Endothelial cell of umbilical vein (primary cell): ENCODE data around the gene MAP2K4. TPM values are rescaled to one million over a fixed set of nuclear protein-coding genes. Genes with fewer than 3 reads are reported as not detected.

Experiments used
- BruUV-seq: library from RNA; stranded (reverse); fragments of 400-500 nt; replicated peaks from 2 replicates; lab custom pipeline; 2021; lab: Mats Ljungman, UMichigan
- CTCF ChIA-PET: fragments of 300-600, 350-600 bp; sonication (Branson Sonifier 250); formaldehyde crosslinking; loops from one replicate; lab custom pipeline; 2021; ENCODE audit warnings: antibody characterized with exemption, inconsistent platforms; lab: Charles Lee
- POLR2A ChIA-PET: fragments of 300-600, 350-600 bp; sonication (Branson Sonifier 250); formaldehyde crosslinking; loops from one replicate; lab custom pipeline; 2021; ENCODE audit warnings: antibody characterized with exemption, inconsistent platforms; lab: Charles Lee
- DNase-seq: peaks from one replicate; pipeline ENCODE4 v3.0.0-alpha.2; 2011; ENCODE audit warnings: low read depth, low spot score
- FAIRE-seq: peaks from 2 replicates; lab custom pipeline; 2011; peaks lifted over from hg19 to GRCh38; lab: Jason Lieb, UNC
- H2AFZ ChIP-seq: 2 replicates; pipeline ENCODE4 v1.6.0; 2012; ENCODE audit warnings: low read depth, low read length, control low read depth, inconsistent platforms
- H3K27ac ChIP-seq: 2 replicates; pipeline ENCODE4 v1.5.1; 2011; ENCODE audit warnings: low read depth, mild to moderate bottlenecking, control low read depth, low read length, moderate library complexity; ENCODE audit not compliant: insufficient read depth
- H3K27me3 ChIP-seq, 2 experiments: 2 replicates each; pipeline versions ENCODE4 v1.6.0 to v1.6.1; 2011; ENCODE audit warnings: low read length in 2 of 2, mixed read lengths in 1 of 2; ENCODE audit not compliant: control insufficient read depth in 2 of 2, insufficient read depth in 2 of 2
- H3K36me3 ChIP-seq, 2 experiments: 2 replicates in 1 of 2; 3 replicates in 1 of 2; pipeline ENCODE4 v1.5.1; 2011; ENCODE audit warnings: low read length in 2 of 2, mild to moderate bottlenecking in 1 of 2, moderate library complexity in 1 of 2; ENCODE audit not compliant: control insufficient read depth in 2 of 2, insufficient read depth in 2 of 2; ENCODE audit errors: extremely low read depth in 1 of 2
- H3K4me1 ChIP-seq: 3 replicates; pipeline ENCODE4 v1.5.1; 2011; ENCODE audit warnings: mild to moderate bottlenecking, low read length; ENCODE audit not compliant: control insufficient read depth, insufficient read depth; ENCODE audit errors: extremely low read depth
- H3K4me2 ChIP-seq: 2 replicates; pipeline ENCODE4 v1.6.1; 2011; ENCODE audit warnings: low read length, control low read depth, mixed read lengths; ENCODE audit not compliant: insufficient read depth
- H3K4me3 ChIP-seq, 3 experiments: fragments of 200-600 bp in 1 of 3; sonication (generic), shearing (Covaris generic) in 1 of 3; replicated peaks in 1 of 3; 2 replicates each; pipeline ENCODE4 v1.5.1; 2011 to 2016; ENCODE audit warnings: control low read depth in 3 of 3, low read length in 3 of 3, mild to moderate bottlenecking in 2 of 3, inconsistent platforms in 1 of 3, low read depth in 1 of 3, moderate library complexity in 1 of 3; ENCODE audit not compliant: insufficient read depth in 1 of 3
- H3K79me2 ChIP-seq: 2 replicates; pipeline ENCODE4 v1.6.0; 2012; ENCODE audit warnings: low read length, inconsistent platforms; ENCODE audit not compliant: control insufficient read depth, insufficient read depth
- H3K9ac ChIP-seq: replicated peaks from 2 replicates; pipeline ENCODE3; 2011; ENCODE audit warnings: low read length, control low read depth; ENCODE audit not compliant: insufficient read depth; ENCODE audit errors: extremely low read depth
- H3K9me1 ChIP-seq: replicated peaks from 3 replicates; pipeline ENCODE4 v1.6.0; 2011; ENCODE audit warnings: mild to moderate bottlenecking, low read length; ENCODE audit not compliant: control insufficient read depth, insufficient read depth; ENCODE audit errors: extremely low read depth
- H3K9me3 ChIP-seq: replicated peaks from 2 replicates; pipeline ENCODE4 v1.5.1; 2012; ENCODE audit warnings: low read length, inconsistent platforms; ENCODE audit not compliant: control insufficient read depth, insufficient read depth
- H4K20me1 ChIP-seq: replicated peaks from 2 replicates; pipeline ENCODE3; 2011; ENCODE audit warnings: mild to moderate bottlenecking, low read length; ENCODE audit not compliant: control insufficient read depth, insufficient read depth; ENCODE audit errors: extremely low read depth
- FOS ChIP-seq: IDR thresholded peaks from 2 replicates; pipeline ENCODE4 v1.6.1; 2011; ENCODE audit warnings: mild to moderate bottlenecking, low read length, moderate library complexity, borderline replicate concordance; ENCODE audit not compliant: insufficient read depth
- GATA2 ChIP-seq: IDR thresholded peaks from 2 replicates; pipeline ENCODE4 v1.7.0; 2011; ENCODE audit warnings: low read depth, mild to moderate bottlenecking, moderate library complexity, mixed read lengths, low read length; ENCODE audit not compliant: insufficient read length, insufficient read depth
- MYC ChIP-seq: IDR thresholded peaks from one replicate; pipeline ENCODE4 v1.6.1; 2011; ENCODE audit warnings: mild to moderate bottlenecking, low read depth, low read length
- POLR2AphosphoS5 ChIP-seq: IDR thresholded peaks from 2 replicates; pipeline ENCODE4 v1.6.1; 2012; ENCODE audit warnings: low read depth, mild to moderate bottlenecking, control low read depth, low read length, moderate library complexity; ENCODE audit not compliant: insufficient read depth
- dilution Hi-C: fragments of 300-500 bp; cut with MboI; formaldehyde crosslinking; loops from one replicate; pipeline ENCODE4 v1.15.0; 2019; ENCODE audit warnings: low sequenced_read_pairs; ENCODE audit not compliant: extremely low pct_ligation_motif_present
- intact Hi-C: fragments of 100-400 bp; cut with micrococcal nuclease; formaldehyde crosslinking; loops from one replicate; pipeline ENCODE4 v1.10.0; 2022
- polyA plus RNA-seq, 4 experiments: library from polyadenylated mRNA; depleted of rRNA in 3 of 4; stranded (reverse) in 3 of 4; unstranded in 1 of 4; fragments of >200 nt; gene quantifications; 2 replicates each; pipeline versions ENCODE4 v1.2.1 to v1.2.3, GENCODE V29; 2011 to 2012; ENCODE audit warnings: missing spikeins in 1 of 4
- total RNA-seq: library from RNA; stranded (reverse); gene quantifications from 2 replicates; pipeline ENCODE4 v1.2.3, GENCODE V29; 2021
- TF ChIP-seq, protein P1 (sequence below): IDR thresholded peaks from 2 replicates; pipeline ENCODE4 v1.6.1; 2011; ENCODE audit not compliant: insufficient read depth, insufficient read length
- TF ChIP-seq, protein P2 (sequence below), 2 donors: IDR thresholded peaks; 1 replicate in 1 of 2; 2 replicates in 1 of 2; pipeline ENCODE4 v1.5.1; 2011; ENCODE audit warnings: low read length in 2 of 2, mild to moderate bottlenecking in 2 of 2, moderate library complexity in 2 of 2, control low read depth in 1 of 2, inconsistent platforms in 1 of 2, low read depth in 1 of 2; ENCODE audit not compliant: insufficient read depth in 1 of 2; ENCODE audit errors: extremely low read depth in 1 of 2

MAP2K4 gene
- total and polyA plus RNA-seq, 2 donors (not counting 3 experiments of a cell fraction or from before 2014, with no cell fraction given) = 8.6 to 17.5 TPM

DNA sequence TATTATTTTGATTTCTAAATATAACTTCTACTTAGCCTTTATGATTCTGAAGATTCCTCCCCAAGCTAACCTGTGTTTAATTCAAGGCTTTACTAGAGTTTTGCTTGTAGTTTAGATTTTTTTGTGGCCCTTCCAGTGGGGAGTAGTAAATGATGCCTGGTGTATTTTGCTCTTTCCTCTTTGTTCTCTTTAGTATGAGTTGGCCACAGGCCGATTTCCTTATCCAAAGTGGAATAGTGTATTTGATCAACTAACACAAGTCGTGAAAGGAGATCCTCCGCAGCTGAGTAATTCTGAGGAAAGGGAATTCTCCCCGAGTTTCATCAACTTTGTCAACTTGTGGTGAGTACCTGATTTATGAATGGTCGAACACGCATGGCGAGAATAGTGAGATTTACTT, 108.3 kb downstream of the MAP2K4 start:
- Histone ChIP-seq H3K9me3 (no peaks in the 10 kb centered on the region), H3K9ac (no peak overlapping the region), H3K36me3 (peaks cover 0 to 6% of the 10 kb centered on the region in 2 experiments), H3K27ac (no peak overlapping the region), H3K79me2 (no peaks in the 10 kb centered on the region), H3K4me3 (no peak overlapping the region), H4K20me1 (no peaks in the 10 kb centered on the region), H3K9me1 (no peaks in the 10 kb centered on the region), H2AFZ (no peak overlapping the region), H3K4me2 (no peak overlapping the region), H3K4me1 (no peaks in the 10 kb centered on the region), H3K27me3 (no peaks in the 10 kb centered on the region)
- CTCF ChIA-PET = no interaction called here
- no peak for DNase-seq
- no peak for FAIRE-seq
- dilution Hi-C loops (no loop called here), intact Hi-C loops (no loop called here)
- no peak for TF ChIP-seq POLR2AphosphoS5
- TF ChIP-seq, protein P1, sequence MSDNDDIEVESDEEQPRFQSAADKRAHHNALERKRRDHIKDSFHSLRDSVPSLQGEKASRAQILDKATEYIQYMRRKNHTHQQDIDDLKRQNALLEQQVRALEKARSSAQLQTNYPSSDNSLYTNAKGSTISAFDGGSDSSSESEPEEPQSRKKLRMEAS = no peak
- TF ChIP-seq MYC = no peak
- TF ChIP-seq, protein P2, sequence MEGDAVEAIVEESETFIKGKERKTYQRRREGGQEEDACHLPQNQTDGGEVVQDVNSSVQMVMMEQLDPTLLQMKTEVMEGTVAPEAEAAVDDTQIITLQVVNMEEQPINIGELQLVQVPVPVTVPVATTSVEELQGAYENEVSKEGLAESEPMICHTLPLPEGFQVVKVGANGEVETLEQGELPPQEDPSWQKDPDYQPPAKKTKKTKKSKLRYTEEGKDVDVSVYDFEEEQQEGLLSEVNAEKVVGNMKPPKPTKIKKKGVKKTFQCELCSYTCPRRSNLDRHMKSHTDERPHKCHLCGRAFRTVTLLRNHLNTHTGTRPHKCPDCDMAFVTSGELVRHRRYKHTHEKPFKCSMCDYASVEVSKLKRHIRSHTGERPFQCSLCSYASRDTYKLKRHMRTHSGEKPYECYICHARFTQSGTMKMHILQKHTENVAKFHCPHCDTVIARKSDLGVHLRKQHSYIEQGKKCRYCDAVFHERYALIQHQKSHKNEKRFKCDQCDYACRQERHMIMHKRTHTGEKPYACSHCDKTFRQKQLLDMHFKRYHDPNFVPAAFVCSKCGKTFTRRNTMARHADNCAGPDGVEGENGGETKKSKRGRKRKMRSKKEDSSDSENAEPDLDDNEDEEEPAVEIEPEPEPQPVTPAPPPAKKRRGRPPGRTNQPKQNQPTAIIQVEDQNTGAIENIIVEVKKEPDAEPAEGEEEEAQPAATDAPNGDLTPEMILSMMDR (IDR thresholded peaks at IDR 0.05; ENCODE audit: extremely low read depth in 1 of 2, insufficient read depth in 1 of 2, low read depth in 1 of 2, low read length in 2 of 2) = no peak
- TF ChIP-seq GATA2 = no peak
- TF ChIP-seq FOS = no peak
- POLR2A ChIA-PET = no interaction called here
- no TSS peak for BruUV-seq
